GF-D8 (cell line): Measurements from ENCODE around the gene CIITA.

ENCODE experiments used
- DNase-seq: peaks from one replicate; lab custom pipeline; 2025; lab: John Stamatoyannopoulos, UW

The CIITA gene

GRCh38 chr16:10880594-10881452 is 3.8 kb downstream of the CIITA start:
- no peak for DNase-seq

- no peak for DNase-seq
Observed at GRCh38 chr16:10881479-10882030, 4.6 kb downstream of the CIITA start.

GRCh38 chr16:10883004-10883403 is 6.0 kb downstream of the CIITA start:
- no peak for DNase-seq

GRCh38 chr16:10885246-10885645 is 8.2 kb downstream of the CIITA start:
- DNase-seq = no peak

GRCh38 chr16:10888320-10888937 is 11.4 kb downstream of the CIITA start:
- no peak for DNase-seq

- no peak for DNase-seq
Observed at GRCh38 chr16:10889855-10890254, 12.9 kb downstream of the CIITA start.

- no peak for DNase-seq
Observed at GRCh38 chr16:10892782-10893318, 15.8 kb downstream of the CIITA start.

- no peak for DNase-seq
Observed at GRCh38 chr16:10895053-10895946, 18.3 kb downstream of the CIITA start.

GRCh38 chr16:10896165-10896564 is 19.2 kb downstream of the CIITA start:
- DNase-seq = no peak

GRCh38 chr16:10896723-10897122 is 19.7 kb downstream of the CIITA start:
- DNase-seq = no peak

- DNase-seq = no peak
Observed at GRCh38 chr16:10897134-10897533, 20.1 kb downstream of the CIITA start.

GRCh38 chr16:10902999-10903398 is 26.0 kb downstream of the CIITA start:
- no peak for DNase-seq

GRCh38 chr16:10906482-10906881 is 29.5 kb downstream of the CIITA start:
- DNase-seq = no peak

GRCh38 chr16:10906914-10907756 is 30.1 kb downstream of the CIITA start:
- DNase-seq = no peak

GRCh38 chr16:10907757-10908045 is 30.7 kb downstream of the CIITA start:
- no peak for DNase-seq

- DNase-seq = no peak
Observed at GRCh38 chr16:10911267-10911666, 34.3 kb downstream of the CIITA start.

GRCh38 chr16:10916534-10916933 is 39.5 kb downstream of the CIITA start:
- DNase-seq = no peak

GRCh38 chr16:10918294-10919002 is 41.4 kb downstream of the CIITA start:
- no peak for DNase-seq

GRCh38 chr16:10919003-10919351 is 42.0 kb downstream of the CIITA start:
- DNase-seq = no peak

GRCh38 chr16:10920726-10921427 is 43.9 kb downstream of the CIITA start:
- DNase-seq = no peak
